Vagina (tissue), 2 donors: ENCODE data around the gene TGFBRAP1.

Source experiments
- CTCF ChIP-seq, 3 experiments: fragments of 450-650 bp in 2 of 3; fragments of 200-600 bp in 1 of 3; sonication (generic) in 1 of 3; IDR thresholded peaks; one replicate each; pipeline ENCODE4 v1.5.1; 2017 to 2019; ENCODE audit warnings: antibody characterized with exemption in 3 of 3, mild to moderate bottlenecking in 2 of 3, moderate library complexity in 2 of 3
- POLR2AphosphoS5 ChIP-seq, 2 donors: sonication (generic); formaldehyde crosslinking; IDR thresholded peaks; one replicate each; pipeline ENCODE4 v1.9.0; 2017; ENCODE audit warnings: antibody characterized with exemption in 2 of 2, mild to moderate bottlenecking in 2 of 2, low read depth in 1 of 2; ENCODE audit not compliant: insufficient read depth in 1 of 2

- TF ChIP-seq CTCF (IDR thresholded peaks at IDR 0.05) (no peak), POLR2AphosphoS5 (IDR thresholded peaks at IDR 0.05; ENCODE audit: insufficient read depth in 1 of 2, low read depth in 1 of 2) (no peak)
These were observed 11.6 kb downstream of the TGFBRAP1 start for GRCh38 chr2:105317937-105318336.
